Loucy (cell line): Measurements from ENCODE around the gene SNX20.

Source experiments
- EZH2phosphoT487 ChIP-seq: fragments of 200-600 bp; IDR thresholded peaks from 2 replicates; pipeline ENCODE4 v1.6.1; 2018; ENCODE audit warnings: antibody characterized with exemption, mild to moderate bottlenecking, moderate library complexity, borderline replicate concordance
- TF ChIP-seq, protein P1 (sequence below): fragments of 200-600 bp; sonication (generic); conservative IDR thresholded peaks from 2 replicates; pipeline ENCODE4 v1.5.1; 2014; ENCODE audit warnings: mild to moderate bottlenecking, antibody characterized with exemption, low read length

DNA sequence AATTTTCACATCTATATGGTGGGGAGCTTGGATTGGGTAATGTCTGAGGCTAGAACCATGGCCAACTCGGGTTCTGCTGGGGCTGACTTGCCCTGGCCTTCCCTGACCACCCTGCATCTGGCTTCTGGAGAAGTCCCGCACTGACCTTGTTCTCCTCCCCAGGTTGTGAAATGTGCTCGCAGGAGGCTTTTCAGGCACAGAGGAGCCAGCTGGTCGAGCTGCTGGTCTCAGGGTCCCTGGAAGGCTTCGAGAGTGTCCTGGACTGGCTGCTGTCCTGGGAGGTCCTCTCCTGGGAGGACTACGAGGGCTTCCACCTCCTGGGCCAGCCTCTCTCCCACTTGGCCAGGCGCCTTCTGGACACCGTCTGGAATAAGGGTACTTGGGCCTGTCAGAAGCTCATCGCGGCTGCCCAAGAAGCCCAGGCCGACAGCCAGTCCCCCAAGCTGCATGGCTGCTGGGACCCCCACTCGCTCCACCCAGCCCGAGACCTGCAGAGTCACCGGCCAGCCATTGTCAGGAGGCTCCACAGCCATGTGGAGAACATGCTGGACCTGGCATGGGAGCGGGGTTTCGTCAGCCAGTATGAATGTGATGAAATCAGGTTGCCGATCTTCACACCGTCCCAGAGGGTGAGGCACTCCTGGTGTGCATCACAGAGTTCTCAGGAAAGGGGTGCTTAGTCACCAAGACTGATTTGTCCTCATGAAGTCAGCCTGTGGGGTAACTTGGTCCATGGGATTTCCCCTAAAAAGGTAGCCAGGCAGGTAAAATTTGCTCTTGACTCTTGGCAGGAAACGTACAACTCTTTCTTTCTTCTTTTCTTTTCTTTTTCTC, 18.4 kb upstream of the SNX20 start:
- TF ChIP-seq, protein P1, sequence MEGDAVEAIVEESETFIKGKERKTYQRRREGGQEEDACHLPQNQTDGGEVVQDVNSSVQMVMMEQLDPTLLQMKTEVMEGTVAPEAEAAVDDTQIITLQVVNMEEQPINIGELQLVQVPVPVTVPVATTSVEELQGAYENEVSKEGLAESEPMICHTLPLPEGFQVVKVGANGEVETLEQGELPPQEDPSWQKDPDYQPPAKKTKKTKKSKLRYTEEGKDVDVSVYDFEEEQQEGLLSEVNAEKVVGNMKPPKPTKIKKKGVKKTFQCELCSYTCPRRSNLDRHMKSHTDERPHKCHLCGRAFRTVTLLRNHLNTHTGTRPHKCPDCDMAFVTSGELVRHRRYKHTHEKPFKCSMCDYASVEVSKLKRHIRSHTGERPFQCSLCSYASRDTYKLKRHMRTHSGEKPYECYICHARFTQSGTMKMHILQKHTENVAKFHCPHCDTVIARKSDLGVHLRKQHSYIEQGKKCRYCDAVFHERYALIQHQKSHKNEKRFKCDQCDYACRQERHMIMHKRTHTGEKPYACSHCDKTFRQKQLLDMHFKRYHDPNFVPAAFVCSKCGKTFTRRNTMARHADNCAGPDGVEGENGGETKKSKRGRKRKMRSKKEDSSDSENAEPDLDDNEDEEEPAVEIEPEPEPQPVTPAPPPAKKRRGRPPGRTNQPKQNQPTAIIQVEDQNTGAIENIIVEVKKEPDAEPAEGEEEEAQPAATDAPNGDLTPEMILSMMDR: no peak
- no peak for TF ChIP-seq EZH2phosphoT487
